K562 (cell line): Measurements from ENCODE around the gene PTAR1. TPM values are rescaled to one million over a fixed set of nuclear protein-coding genes. Genes with fewer than 3 reads are reported as not detected.

ENCODE experiments used
- ATAC-seq: fragments of 200-7000 bp; cut with Tn5 transposase; 3 replicates; pipeline ENCODE4 v1.9.1; 2020; ENCODE audit warnings: moderate library complexity
- BruUV-seq: library from RNA; stranded (reverse); fragments of 400-500 nt; replicated peaks from 2 replicates; lab custom pipeline; 2021; lab: Mats Ljungman, UMichigan
- CTCF ChIA-PET: fragments of 300-600 bp; formaldehyde crosslinking; extraction: SDS; loops from one replicate; lab custom pipeline; 2021; ENCODE audit warnings: low intra/inter-chr PET ratio; lab: Yijun Ruan, JAX
- POLR2A ChIA-PET: fragments of 300-600, 350-650 bp; sonication (Branson Sonifier 250); formaldehyde crosslinking; extraction: SDS; loops from one replicate; lab custom pipeline; 2021; ENCODE audit warnings: antibody characterized with exemption, inconsistent platforms; lab: Yijun Ruan, JAX
- DNase-seq, 4 experiments: peaks; one replicate each; pipeline versions ENCODE4 v3.0.0 to v3.0.0-alpha.2; 2011 to 2018; ENCODE audit warnings: low spot score in 3 of 4, mixed read lengths in 3 of 4; ENCODE audit errors: extremely low read depth in 1 of 4
- FAIRE-seq: peaks from 2 replicates; lab custom pipeline; 2011; peaks lifted over from hg19 to GRCh38; lab: Jason Lieb, UNC
- H2AFZ ChIP-seq: 2 replicates; pipeline ENCODE4 v1.6.0; 2011; ENCODE audit warnings: low read depth, low read length, control low read depth, inconsistent platforms
- H3K27ac ChIP-seq: fragments of 200-600 bp; 3 replicates; pipeline ENCODE4 v1.8.0; 2011; ENCODE audit warnings: low read depth, mild to moderate bottlenecking, control low read depth, inconsistent platforms, low read length, moderate library complexity, mixed read lengths; ENCODE audit errors: extremely low read depth
- H3K27me3 ChIP-seq, 2 experiments: fragments of 300-600 bp in 1 of 2; 2 replicates in 1 of 2; 3 replicates in 1 of 2; pipeline versions ENCODE4 v1.6.0 to v1.8.0; 2011; ENCODE audit warnings: inconsistent platforms in 2 of 2, low read length in 2 of 2, mild to moderate bottlenecking in 1 of 2, mixed read lengths in 1 of 2, moderate library complexity in 1 of 2; ENCODE audit not compliant: control insufficient read depth in 2 of 2, insufficient read depth in 2 of 2
- H3K36me3 ChIP-seq: fragments of 300-600 bp; 3 replicates; pipeline ENCODE4 v1.8.0; 2011; ENCODE audit warnings: mild to moderate bottlenecking, low read length, inconsistent platforms; ENCODE audit not compliant: control insufficient read depth, insufficient read depth
- H3K4me1 ChIP-seq, 2 experiments: fragments of 200-600 bp in 1 of 2; replicated peaks in 1 of 2; 2 replicates in 1 of 2; 3 replicates in 1 of 2; pipeline versions ENCODE4 v1.5.1 to v1.8.0; 2011; ENCODE audit warnings: inconsistent platforms in 2 of 2, low read length in 2 of 2, mild to moderate bottlenecking in 1 of 2, mixed read lengths in 1 of 2, moderate library complexity in 1 of 2; ENCODE audit not compliant: control insufficient read depth in 2 of 2, insufficient read depth in 2 of 2
- H3K4me2 ChIP-seq: 2 replicates; pipeline ENCODE4 v1.6.1; 2011; ENCODE audit warnings: low read length, control low read depth, inconsistent platforms, mixed read lengths; ENCODE audit not compliant: insufficient read depth
- H3K4me3 ChIP-seq: fragments of 200-600 bp; sonication (generic), shearing (Covaris generic); 2 replicates; pipeline ENCODE4 v1.5.1; 2016; ENCODE audit warnings: control low read depth, inconsistent platforms
- H3K79me2 ChIP-seq: fragments of 200-600 bp; 3 replicates; pipeline ENCODE4 v1.8.0; 2011; ENCODE audit warnings: low read length, inconsistent platforms; ENCODE audit not compliant: control insufficient read depth, insufficient read depth
- H3K9ac ChIP-seq, 2 experiments: 2 replicates each; pipeline versions ENCODE4 v1.6.0 to v1.6.1; 2011; ENCODE audit warnings: low read depth in 2 of 2, low read length in 2 of 2, control low read depth in 1 of 2, inconsistent platforms in 1 of 2, mild to moderate bottlenecking in 1 of 2, mixed read lengths in 1 of 2; ENCODE audit not compliant: insufficient read depth in 1 of 2
- H3K9me1 ChIP-seq: one replicate; pipeline ENCODE4 v1.6.0; 2011; ENCODE audit warnings: inconsistent platforms, mild to moderate bottlenecking, low read length, moderate library complexity; ENCODE audit not compliant: control insufficient read depth, insufficient read depth
- H3K9me3 ChIP-seq: replicated peaks from 2 replicates; pipeline ENCODE4 v1.5.1; 2011; ENCODE audit warnings: low read depth, low read length, inconsistent platforms; ENCODE audit not compliant: control insufficient read depth, insufficient read depth
- H4K20me1 ChIP-seq: replicated peaks from 2 replicates; pipeline ENCODE4 v1.6.1; 2011; ENCODE audit warnings: low read length, inconsistent platforms, mixed read lengths; ENCODE audit not compliant: control insufficient read depth, insufficient read depth
- BRD4 ChIP-seq: fragments of 200-600 bp; sonication (generic); IDR thresholded peaks from 2 replicates; pipeline ENCODE4 v1.6.1; 2017; ENCODE audit warnings: inconsistent platforms
- DPF2 ChIP-seq: fragments of 450-650 bp; IDR thresholded peaks from 2 replicates; pipeline ENCODE4 v1.6.1; 2016
- GABPB2 ChIP-seq: fragments of 250-450 bp; sonication (Bioruptor Pico); conservative IDR thresholded peaks from 2 replicates; pipeline ENCODE4 v1.5.1; 2021; ENCODE audit warnings: mild to moderate bottlenecking
- HDAC3 ChIP-seq: fragments of 450-650 bp; IDR thresholded peaks from 2 replicates; pipeline ENCODE4 v1.6.1; 2018; ENCODE audit warnings: borderline replicate concordance, mild to moderate bottlenecking, moderate library complexity; ENCODE audit not compliant: partially characterized antibody
- KLF10 ChIP-seq: fragments of 250-450 bp; sonication (Bioruptor Pico); IDR thresholded peaks from 2 replicates; pipeline ENCODE4 v1.6.1; 2021; ENCODE audit warnings: matching md5 sums
- MXI1 ChIP-seq: IDR thresholded peaks from 2 replicates; pipeline ENCODE4 v1.6.1; 2011; ENCODE audit warnings: low read depth, mild to moderate bottlenecking, improper control_type of control experiment, low read length
- PBX2 ChIP-seq, 2 experiments: IDR thresholded peaks in 1 of 2; conservative IDR thresholded peaks in 1 of 2; 2 replicates each; pipeline ENCODE4 v1.6.1; 2016; ENCODE audit warnings: low read depth in 2 of 2, mild to moderate bottlenecking in 1 of 2, missing compliant biosample characterization in 1 of 2, missing genetic modification characterization in 1 of 2, moderate library complexity in 1 of 2
- RHOXF2B ChIP-seq: fragments of 250-450 bp; sonication (Bioruptor Pico); conservative IDR thresholded peaks from 2 replicates; pipeline ENCODE4 v1.5.1; 2021
- STAT5A ChIP-seq: IDR thresholded peaks from 2 replicates; pipeline ENCODE4 v1.6.1; 2012; ENCODE audit warnings: low read length, inconsistent platforms, borderline replicate concordance
- TAF15 ChIP-seq: fragments of 200-400 bp; formaldehyde crosslinking; IDR thresholded peaks from 2 replicates; pipeline ENCODE4 v1.6.1; 2017; ENCODE audit warnings: mild to moderate bottlenecking, low read depth, low read length, moderate library complexity
- TRIM24 ChIP-seq, 2 experiments: fragments of 450-650 bp; IDR thresholded peaks; 2 replicates each; pipeline ENCODE4 v1.6.1; 2016
- ZBTB43 ChIP-seq: sonication (generic); formaldehyde crosslinking; IDR thresholded peaks from 2 replicates; pipeline ENCODE4 v1.8.0; 2023; ENCODE audit warnings: mild to moderate bottlenecking, missing genetic modification reagents
- ZFP1 ChIP-seq: fragments of 450-650 bp; formaldehyde crosslinking; IDR thresholded peaks from 2 replicates; pipeline ENCODE4 v1.4.0; 2020; ENCODE audit warnings: mild to moderate bottlenecking, mixed read lengths
- ZNF699 ChIP-seq: fragments of 250-450 bp; sonication (Bioruptor Pico); IDR thresholded peaks from 2 replicates; pipeline ENCODE4 v1.8.0; 2021; ENCODE audit warnings: mild to moderate bottlenecking, moderate library complexity; ENCODE audit not compliant: insufficient replicate concordance
- ZNF780A ChIP-seq: fragments of 250-450 bp; sonication (Bioruptor Pico); IDR thresholded peaks from 2 replicates; pipeline ENCODE4 v1.5.0; 2021; ENCODE audit warnings: mild to moderate bottlenecking
- WGBS: fragments of 100-300 bp; shearing (Covaris generic); methylation state at CpG from one replicate; pipeline ENCODE4 v1.1.6; 2016; ENCODE audit warnings: low coverage, mixed read lengths; ENCODE audit not compliant: insufficient coverage; ENCODE audit errors: missing lambda C conversion rate; 5-methylcytosine and 5-hydroxymethylcytosine counted together
- in situ Hi-C: fragments of 300-500 bp; cut with MboI; formaldehyde crosslinking; loops from 4 replicates; pipeline ENCODE4 v1.15.0; 2018; ENCODE audit warnings: inconsistent platforms, mixed read lengths
- intact Hi-C: fragments of 100-400 bp; cut with micrococcal nuclease; formaldehyde crosslinking; loops from 2 replicates; pipeline ENCODE4 v1.14.2; 2022
- polyA plus RNA-seq, 8 experiments: library from polyadenylated mRNA; depleted of rRNA in 4 of 8; stranded (reverse) in 5 of 8; unstranded in 3 of 8; fragments of >200 nt; fragmentation: Nextera tagmentation in 2 of 8; fragmentation: Illumina TruSeq in 1 of 8; extraction: Ambion mirVana in 2 of 8; extraction: Trizol in 1 of 8; gene quantifications; 2 replicates each; pipeline versions ENCODE4 v1.2.1 to v1.2.3, GENCODE V29; 2011 to 2014; ENCODE audit warnings: inconsistent platforms in 1 of 8, missing spikeins in 1 of 8
- total RNA-seq, 7 experiments: library from RNA; depleted of rRNA in 6 of 7; stranded (reverse); fragments of >200 nt in 6 of 7; fragmentation: Illumina TruSeq in 2 of 7; extraction: Trizol in 2 of 7; gene quantifications; 2 replicates each; pipeline versions ENCODE4 v1.2.1 to v1.2.3, GENCODE V29; 2011 to 2021; ENCODE audit warnings: low replicate concordance in 1 of 7
- TF ChIP-seq, protein P1 (sequence below): fragments of 250-450 bp; sonication (Bioruptor Pico); IDR thresholded peaks from 2 replicates; pipeline ENCODE4 v1.8.0; 2022; ENCODE audit warnings: moderate library complexity, mild to moderate bottlenecking, inconsistent platforms
- TF ChIP-seq, protein P2 (sequence below): fragments of 250-450 bp; sonication (Bioruptor Pico); IDR thresholded peaks from 2 replicates; pipeline ENCODE4 v1.4.0; 2020; ENCODE audit warnings: mild to moderate bottlenecking, moderate library complexity

PTAR1 gene
- total and polyA plus RNA-seq, 9 of the 15 experiments (the other 6 are each of a cell fraction or from before 2014, with no cell fraction given) = 10.1 to 48.0 (median 28.0) TPM

DNA sequence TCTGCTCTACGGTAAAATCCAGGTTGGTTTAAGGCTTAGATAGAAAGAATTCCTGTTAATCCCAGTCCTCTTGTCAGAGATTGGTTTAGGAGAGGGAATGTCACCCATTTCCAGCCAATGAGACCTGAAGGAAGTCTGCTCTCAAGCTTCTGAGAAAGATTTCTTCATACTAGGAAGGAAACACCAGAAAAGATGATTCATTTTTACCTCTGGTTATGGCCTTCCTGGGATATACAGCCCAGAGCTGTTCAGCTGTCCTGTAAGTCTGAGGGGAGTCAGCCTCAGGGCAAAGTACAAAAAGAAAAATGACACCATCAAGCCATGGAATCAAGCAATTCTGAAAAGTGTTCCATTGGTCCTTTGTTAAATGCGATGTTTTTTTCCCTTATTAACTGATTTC lies 42.2 kb upstream of the PTAR1 start:
- intact Hi-C loops = no loop called here
- BruUV-seq = no TSS peak
- Histone ChIP-seq H4K20me1 (no peaks in the 10 kb centered on the region), H3K9ac (no peak overlapping the region), H3K27ac (no peak overlapping the region), H3K27me3 (no peaks in the 10 kb centered on the region), H3K9me1 (no peaks in the 10 kb centered on the region), H3K36me3 (no peaks in the 10 kb centered on the region), H2AFZ (no peak overlapping the region), H3K4me3 (no peak overlapping the region), H3K4me1 (peaks cover 3 to 9% of the 10 kb centered on the region in 2 experiments; a peak in 3 of 5 replicates), H3K79me2 (no peaks in the 10 kb centered on the region), H3K4me2 (no peak overlapping the region), H3K9me3 (no peaks in the 10 kb centered on the region)
- WGBS = 14% methylated on average over 2 of the region's 2 CpGs
- ChIA-PET POLR2A (interaction anchor here (1.0 kb wide), 1 partner anchor 17 kb away, joined by 3 read pairs; no protein-coding TSS in a partner anchor), CTCF (no interaction called here)
- ATAC-seq (no peak), DNase-seq (no peak), FAIRE-seq (peak; percentile 35)
- in situ Hi-C loops = no loop called here
- TF ChIP-seq DPF2 (no peak), TRIM24 (IDR thresholded peaks at IDR 0.05) (no peak), GABPB2 (CRISPR knock-in tag) (no peak), RHOXF2B (CRISPR knock-in tag) (no peak), ZNF780A (CRISPR knock-in tag) (no peak), ZFP1 (CRISPR knock-in tag) (no peak), KLF10 (CRISPR knock-in tag) (no peak), STAT5A (no peak), MXI1 (no peak), TAF15 (no peak), BRD4 (no peak), ZNF699 (CRISPR knock-in tag) (no peak), ZBTB43 (no peak), HDAC3 (no peak), PBX2 (CRISPR knock-in tag; IDR thresholded peaks at IDR 0.05; ENCODE audit: low read depth) (no peak), PBX2 (tag; conservative IDR thresholded peaks at IDR 0.05; ENCODE audit: low read depth) (no peak)
- TF ChIP-seq, protein P1, sequence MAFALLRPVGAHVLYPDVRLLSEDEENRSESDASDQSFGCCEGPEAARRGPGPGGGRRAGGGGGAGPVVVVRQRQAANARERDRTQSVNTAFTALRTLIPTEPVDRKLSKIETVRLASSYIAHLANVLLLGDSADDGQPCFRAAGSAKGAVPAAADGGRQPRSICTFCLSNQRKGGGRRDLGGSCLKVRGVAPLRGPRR (CRISPR knock-in tag) = no peak
- TF ChIP-seq, protein P2, sequence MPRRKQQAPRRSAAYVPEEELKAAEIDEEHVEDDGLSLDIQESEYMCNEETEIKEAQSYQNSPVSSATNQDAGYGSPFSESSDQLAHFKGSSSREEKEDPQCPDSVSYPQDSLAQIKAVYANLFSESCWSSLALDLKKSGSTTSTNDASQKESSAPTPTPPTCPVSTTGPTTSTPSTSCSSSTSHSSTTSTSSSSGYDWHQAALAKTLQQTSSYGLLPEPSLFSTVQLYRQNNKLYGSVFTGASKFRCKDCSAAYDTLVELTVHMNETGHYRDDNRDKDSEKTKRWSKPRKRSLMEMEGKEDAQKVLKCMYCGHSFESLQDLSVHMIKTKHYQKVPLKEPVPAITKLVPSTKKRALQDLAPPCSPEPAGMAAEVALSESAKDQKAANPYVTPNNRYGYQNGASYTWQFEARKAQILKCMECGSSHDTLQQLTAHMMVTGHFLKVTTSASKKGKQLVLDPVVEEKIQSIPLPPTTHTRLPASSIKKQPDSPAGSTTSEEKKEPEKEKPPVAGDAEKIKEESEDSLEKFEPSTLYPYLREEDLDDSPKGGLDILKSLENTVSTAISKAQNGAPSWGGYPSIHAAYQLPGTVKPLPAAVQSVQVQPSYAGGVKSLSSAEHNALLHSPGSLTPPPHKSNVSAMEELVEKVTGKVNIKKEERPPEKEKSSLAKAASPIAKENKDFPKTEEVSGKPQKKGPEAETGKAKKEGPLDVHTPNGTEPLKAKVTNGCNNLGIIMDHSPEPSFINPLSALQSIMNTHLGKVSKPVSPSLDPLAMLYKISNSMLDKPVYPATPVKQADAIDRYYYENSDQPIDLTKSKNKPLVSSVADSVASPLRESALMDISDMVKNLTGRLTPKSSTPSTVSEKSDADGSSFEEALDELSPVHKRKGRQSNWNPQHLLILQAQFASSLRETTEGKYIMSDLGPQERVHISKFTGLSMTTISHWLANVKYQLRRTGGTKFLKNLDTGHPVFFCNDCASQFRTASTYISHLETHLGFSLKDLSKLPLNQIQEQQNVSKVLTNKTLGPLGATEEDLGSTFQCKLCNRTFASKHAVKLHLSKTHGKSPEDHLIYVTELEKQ (CRISPR knock-in tag) = no peak
